Stimulated activated CD4-positive, alpha-beta T cell treated with anti-CD3 and anti-CD28 coated beads, Interleukin-1b, Interleukin-23, amount 100 ng/mL, for 24 hours (primary cell): ENCODE results near the gene CIBAR2.
"Not testable (repeated sequence)": the region's sequence is repeated elsewhere in the genome, so short reads cannot be mapped to it uniquely, and the experiment has no call there.

Experiments
- DNase-seq, 4 experiments: peaks; one replicate each; pipeline ENCODE4 v3.0.0-alpha.2; 2020; ENCODE audit warnings: low read depth in 4 of 4, low spot score in 1 of 4

The CIBAR2 gene

DNA sequence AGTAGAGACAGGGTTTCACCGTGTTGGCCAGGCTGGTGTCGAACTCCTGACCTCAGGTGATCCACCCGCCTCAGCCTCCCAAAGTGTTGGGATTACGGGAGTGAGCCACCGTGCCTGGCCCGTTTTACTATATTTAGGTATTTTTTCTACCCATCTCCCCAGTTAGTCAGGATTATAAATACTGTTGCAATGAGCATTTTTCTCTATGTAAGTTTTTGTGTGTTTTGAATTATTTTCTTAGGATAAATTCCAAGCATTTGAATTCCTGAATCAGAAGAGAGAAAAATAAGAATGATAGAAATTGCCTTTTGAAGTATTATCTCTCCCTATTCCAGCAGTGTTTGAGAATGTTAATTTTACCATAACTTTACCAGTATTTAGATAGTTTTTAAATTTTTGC lies 48.1 kb downstream of the CIBAR2 start:
- DNase-seq: no peak

DNA sequence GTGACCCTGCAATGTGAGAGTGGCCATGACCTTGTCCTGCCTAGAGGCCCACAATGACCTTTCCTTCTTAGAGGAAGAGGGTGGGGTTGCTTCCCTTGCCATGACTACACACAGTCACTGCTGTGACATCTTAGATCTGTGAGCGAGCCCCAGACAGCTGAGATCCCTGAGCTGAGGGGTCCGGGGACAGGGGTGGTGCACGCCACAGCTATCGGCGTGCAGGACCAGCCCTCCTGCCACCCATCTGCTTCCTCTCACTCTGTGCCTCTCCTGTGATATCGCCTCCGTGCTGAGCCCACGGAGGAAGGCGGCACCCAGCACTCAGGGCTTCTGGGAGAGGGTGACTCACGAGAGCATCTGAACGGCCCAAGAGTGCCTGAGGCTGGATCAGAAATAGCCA lies 49.4 kb downstream of the CIBAR2 start:
- no peak for DNase-seq

DNA sequence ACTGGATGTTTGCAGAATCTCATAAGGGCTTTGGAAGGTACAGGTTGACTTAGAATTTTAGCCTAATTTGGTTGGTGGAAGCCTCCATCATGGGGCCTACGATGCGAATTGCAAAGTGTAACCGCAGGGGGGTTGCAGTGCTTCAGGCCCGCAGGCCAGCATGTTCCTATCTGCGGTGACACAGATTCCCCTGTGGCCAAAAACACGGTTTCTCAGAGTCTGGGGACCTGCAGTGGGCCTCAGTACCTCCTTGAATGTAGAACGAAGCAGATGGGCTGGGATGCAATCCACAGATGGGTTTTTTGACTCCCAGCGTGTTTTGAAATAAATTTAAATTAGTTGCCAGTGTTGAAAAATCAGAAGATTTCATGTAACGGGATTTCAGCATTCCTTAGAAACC lies 49.9 kb downstream of the CIBAR2 start:
- DNase-seq: no peak

DNA sequence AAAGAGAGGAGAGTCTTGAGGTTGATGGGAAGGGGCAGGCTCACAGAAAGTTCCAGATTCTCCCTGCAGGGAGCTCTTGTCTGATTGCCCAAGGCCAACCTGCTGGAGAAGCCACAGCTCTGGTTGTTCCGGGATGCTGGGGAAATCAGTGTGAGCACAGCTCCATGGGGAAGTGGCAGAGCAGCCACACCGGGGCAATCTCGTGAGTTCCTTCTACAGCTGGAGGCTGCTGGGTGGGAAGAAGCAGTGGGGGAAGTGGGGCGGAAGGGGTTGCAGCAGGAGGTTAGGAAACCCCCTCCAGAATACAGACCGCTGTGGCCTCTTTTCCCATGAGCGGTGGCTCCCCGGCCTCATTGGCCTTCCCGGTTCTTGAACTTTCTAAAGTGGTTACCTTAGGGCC lies 50.7 kb downstream of the CIBAR2 start:
- DNase-seq: no peak

DNA sequence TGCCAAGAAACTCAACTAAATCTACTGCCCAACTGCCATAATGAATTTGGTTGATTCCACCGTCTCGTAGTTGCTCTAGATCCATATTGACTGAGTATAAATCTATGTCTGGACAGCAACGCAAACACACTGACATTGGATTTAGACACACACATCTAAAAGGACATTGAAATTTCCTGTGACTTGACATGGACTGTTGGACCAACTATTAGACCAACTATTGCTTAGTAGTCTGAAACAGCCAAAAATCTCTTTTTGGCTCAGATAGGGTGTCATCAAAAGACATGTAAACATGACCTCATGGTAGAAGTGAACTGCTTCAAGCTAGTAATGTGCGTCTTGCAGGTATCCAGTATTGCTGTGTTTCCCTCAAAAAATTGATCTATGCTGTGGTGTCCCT lies 53.4 kb downstream of the CIBAR2 start:
- no peak for DNase-seq

DNA sequence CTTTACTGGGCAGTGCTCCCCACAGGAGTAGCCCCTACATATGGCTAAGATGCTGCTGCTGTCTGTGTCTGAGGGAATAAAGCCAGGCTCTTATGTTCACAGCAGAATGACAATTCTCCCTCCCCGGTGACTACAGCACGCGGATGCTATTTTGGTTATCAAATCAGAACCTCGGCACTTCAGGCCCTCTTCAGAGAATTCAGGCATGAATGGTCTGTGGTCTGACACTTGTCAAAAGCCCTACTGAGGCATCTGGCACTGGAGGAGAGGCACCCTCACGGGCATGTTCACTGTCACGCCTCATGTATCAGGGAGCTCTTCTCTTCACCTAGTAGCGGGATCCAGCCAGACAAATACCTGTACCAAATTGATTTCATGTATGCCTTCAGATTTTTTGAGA lies 54.3 kb downstream of the CIBAR2 start:
- DNase-seq: no peak

DNA sequence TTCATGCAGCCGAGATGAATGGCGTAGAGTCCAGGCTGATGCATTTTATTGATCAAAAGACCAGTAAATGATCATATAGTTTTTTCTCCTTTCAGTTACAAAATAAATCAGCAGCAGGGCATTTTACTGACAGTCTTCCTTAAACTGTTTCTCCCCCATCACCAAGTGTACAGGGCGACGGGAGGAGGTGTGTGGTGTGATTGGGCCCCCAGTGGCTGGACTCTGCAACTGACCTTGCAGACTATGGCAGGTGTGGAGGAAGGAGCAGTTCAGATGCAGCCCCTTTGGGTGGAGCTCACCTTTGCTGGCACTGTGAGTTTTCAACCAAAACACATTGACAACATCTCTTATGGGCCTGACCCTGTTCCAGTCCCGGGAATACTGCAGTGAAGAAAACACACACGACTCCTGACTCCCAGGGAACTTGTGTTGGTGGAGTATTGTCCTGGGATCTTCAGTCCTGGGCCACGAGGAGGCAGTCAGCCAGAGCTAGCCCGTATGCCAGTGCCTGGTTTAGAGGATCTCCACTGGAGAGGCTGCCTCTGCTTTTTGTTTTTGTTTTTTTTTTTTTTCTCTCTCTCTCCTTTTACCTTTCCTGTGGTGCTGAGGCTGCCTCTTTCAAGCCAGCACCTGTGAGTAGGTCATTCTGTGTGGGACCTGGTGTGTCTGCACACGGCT lies 54.9 kb downstream of the CIBAR2 start:
- no peak for DNase-seq

DNA sequence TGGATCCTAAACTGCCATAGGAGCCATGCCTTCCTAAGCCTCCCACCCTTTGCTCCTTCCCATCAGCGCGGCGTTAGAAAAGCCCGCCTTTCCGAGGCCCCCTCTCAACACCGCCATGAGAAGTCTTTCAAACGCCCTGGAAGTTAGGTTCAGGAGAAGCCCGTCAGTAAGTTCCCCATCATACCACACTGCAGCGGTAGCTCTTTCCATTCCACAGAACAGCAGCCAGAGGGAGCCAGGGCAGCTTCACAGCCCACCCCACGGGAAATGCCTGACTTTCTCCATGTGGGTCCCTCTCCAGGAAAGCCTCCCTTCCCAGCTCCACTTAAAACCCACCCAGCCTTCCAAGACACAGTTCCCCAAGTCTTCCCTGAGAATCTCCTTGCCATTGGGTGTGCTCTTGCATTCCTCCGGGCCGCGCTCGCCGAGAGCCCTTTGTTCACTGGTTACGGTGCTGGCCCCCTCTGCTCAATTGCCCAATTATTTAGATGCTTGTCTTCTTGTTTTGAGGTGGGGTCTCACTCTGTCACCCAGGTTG lies 56.0 kb downstream of the CIBAR2 start:
- no peak for DNase-seq

DNA sequence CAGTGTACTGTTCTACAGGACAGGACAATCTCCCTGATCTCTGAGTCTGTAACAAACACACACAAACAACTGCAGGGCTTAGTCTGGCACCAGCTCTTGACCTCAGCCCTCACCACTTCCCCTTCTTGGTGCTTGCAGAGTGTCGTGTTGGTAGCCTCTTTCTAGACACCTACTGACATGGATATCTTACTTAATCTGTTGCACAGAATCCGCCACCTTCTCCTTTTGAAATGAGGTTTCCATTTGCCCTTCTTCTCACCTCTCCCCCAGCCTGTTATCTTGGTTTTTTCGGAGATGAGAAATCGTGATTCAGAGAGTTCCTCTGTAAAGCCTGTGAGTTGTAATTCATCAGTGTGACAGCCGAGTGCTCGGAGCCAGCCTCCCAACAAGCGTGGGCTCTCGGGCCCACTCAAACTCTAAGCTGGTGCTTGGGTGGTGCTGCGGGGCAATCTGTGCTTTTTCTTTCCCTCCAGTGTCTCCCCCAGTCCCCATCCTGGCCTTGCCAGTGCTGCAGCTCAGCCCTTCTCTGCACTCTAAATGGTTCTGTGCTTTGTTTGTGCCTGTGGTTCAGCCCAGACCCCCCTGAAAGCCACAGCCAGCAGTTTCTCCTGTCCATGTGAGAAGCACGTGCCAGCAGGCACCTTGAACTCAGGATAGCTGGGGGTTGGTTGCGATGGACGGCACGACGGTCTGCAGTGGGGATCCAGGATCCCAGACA lies 56.6 kb downstream of the CIBAR2 start:
- DNase-seq: peak; percentile 9 to 43 (median 18)

DNA sequence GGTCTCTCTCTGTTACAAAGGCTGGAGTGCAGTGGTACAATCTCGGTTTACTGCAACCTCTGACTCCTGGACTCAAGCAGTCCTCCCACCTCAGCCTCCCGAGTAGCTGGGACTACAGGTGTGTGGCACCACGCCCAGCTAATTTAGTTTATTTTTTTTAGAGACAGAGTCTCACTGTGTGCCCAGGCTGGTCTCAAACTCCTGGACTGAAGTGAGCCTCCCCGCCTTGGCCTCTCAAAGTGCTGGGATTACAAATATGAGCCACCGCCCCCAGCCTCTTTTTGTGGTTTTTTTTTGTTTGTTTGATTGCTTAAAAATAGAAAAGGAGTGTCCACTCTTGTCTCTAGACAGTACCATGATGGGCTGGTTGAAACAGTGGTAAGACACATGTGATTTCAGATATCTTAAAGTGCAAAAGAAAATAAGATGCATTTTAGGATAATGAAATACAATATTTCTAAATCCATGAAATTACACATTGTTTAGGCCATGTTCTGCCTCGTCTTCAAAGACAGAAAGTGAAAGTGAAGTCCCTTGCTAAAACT lies 57.3 kb downstream of the CIBAR2 start:
- DNase-seq: no peak

DNA sequence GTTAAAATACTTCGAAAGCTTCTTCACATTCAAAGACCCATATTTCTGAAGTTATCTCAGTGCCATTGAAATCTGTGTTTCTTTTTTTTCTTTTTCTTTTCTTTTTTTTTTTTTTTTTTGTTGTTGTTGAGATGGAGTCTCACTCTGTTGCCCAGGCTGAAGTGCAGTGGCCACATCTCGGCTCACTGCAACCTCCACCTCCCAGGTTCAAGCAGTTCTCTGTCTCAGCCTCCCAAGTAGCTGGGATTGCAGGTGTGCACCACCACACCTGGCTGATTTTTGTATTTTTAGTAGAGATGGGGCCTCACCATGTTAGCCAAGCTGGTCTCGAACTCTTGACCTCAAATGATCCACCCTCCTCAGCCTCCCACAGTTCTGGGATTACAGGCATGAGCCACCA lies 58.0 kb downstream of the CIBAR2 start:
- not testable (repeated sequence) for DNase-seq

DNA sequence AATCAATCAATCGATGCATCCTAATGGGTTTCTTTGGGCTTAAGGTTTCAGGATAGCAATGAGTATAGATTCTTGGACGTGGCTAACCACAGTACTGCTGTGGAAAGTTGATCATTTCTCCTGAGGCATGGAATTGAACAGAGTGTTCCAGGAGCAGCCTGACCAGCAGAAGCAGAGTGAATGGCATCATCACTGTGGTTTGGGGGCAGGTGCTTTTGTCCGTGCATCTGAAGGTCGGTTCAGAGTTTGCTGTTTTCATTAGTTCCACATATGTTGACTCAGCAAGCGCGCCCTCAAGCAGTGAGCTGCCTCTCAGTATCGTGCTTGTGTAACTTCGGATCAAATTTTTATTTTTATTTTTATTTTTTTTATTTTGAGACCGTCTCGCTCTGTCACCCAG lies 59.7 kb downstream of the CIBAR2 start:
- DNase-seq: no peak

DNA sequence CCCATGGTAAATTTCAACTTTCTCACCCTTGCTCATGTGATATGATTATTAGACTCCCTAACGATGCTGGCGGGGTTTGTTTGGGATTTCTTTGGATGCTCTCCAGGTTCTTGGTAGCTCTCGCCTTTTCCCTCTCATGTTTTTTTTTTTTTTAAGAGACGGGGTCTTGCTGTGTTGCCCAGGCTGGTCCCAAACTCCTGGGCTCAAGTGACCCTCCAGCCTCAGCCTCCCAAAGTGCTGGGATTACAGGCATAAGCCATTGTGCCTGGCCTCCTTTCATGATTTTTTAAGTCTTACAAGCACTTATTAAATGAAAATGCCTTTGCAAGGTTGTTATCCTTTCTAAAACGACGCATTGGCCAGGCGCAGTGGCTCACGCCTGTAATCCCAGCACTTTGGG lies 60.6 kb downstream of the CIBAR2 start:
- no peak for DNase-seq

DNA sequence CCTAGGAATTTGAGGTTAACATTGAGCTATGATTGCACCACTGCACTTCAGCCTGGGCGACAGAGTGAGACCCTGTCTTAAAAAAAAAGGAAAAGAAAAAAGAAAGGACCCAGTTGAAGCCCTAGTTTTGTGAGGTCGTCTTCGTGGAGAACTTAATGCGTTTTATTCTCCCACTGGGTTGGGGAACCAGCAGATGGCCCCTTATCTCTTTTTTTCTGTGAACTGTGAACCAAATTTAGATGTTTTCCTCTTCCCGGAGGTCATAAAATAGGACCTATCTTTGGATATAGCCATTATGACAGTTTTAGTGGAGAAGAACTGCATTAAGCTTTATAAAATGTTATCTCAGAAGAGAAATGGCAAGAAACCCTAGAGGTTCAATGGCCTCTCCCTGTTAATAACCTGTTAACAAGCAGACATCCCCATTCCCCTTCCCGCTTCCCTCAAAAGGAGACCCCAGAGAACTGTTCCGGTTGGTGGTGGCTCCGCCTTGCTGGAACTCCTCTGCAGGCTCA lies 61.1 kb downstream of the CIBAR2 start:
- DNase-seq: no peak

DNA sequence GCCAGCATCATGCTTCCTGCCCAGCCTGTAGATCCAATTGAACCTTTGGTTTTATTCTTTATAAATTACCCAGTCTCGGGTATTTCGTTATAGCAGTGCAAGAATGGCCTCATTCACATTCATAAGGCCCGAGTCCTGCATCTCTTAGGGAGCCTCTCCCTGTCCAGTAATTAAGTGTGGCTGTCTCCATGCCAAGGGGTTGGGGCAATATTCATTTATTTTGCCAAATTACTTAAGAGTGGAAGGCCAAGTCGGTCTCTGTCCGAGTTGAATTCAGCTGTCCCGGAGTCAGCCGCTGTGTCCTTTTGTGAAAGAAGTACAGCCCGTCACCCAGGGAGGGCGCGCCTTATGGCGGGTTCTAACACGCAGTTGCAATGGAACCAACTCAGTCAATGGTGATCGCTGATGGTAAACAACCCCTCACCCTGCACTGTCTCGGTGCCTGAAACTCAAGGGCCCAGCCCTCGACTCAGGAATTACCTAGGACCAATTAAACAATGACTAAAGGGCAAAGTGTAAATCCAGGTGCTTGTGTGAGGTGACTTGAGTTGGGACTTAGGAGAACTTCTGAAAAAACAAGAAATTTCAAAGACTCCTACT lies 62.5 kb downstream of the CIBAR2 start:
- DNase-seq: no peak

DNA sequence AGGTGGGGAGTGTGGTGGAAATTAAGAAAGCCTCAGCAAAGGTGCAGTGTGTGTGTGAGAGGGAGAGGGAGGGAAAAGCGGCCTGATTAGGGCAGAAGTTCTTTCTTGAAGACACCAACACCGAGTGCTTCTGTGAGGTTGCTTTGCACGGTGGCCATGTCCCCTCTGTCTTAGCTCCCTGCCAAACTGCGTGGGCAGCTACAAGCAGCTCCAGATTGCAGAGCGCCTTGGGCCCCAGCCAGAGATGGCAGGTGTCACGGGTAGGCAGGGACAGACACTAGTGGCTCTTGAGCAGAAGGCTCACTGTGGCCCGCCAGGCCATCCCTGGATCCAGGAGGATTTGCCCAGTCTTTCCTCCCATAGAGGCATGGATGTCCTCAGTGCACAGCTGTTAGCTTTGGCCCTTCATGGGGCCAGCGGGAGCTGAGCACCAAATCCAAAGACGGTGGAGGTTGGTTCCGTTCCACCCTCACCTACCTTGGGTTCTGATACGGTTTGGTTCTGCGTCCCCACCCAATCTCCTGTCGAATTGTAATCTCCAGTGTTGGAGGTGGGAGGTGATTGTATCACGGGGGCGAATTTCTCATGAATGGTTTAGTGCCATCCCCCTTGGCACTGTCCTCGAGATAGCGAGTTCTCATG lies 63.2 kb downstream of the CIBAR2 start:
- no peak for DNase-seq
